Measurements from ENCODE around the gene ATRNL1. TPM values are rescaled to one million over a fixed set of nuclear protein-coding genes. Genes with fewer than 3 reads are reported as not detected.
"Not testable (repeated sequence)": the region's sequence is repeated elsewhere in the genome, so short reads cannot be mapped to it uniquely, and the experiment has no call there.

The ATRNL1 gene
- total RNA-seq, 2 donors from 2014 or later, result 0.63 to 1.5 TPM

- ATAC-seq (replicated peaks), result no peak
- Mint-ChIP-seq H3K27me3 (no peaks in the 10 kb centered on the region), H3K27ac (no peak overlapping the region), H3K4me1 (no peaks in the 10 kb centered on the region), H3K4me3 (no peak overlapping the region), H3K36me3 (ENCODE audit: low read depth) (no peaks in the 10 kb centered on the region), H3K9me3 (peaks cover 12% of the 10 kb centered on the region)
Measured at GRCh38 chr10:115503546-115503945, 410.4 kb downstream of the ATRNL1 start.

- H3K4me1 Mint-ChIP-seq, result no peaks in the 10 kb centered on the region
- no peak overlapping the region for H3K4me3 Mint-ChIP-seq
- no peaks in the 10 kb centered on the region for H3K27me3 Mint-ChIP-seq
- ATAC-seq (replicated peaks), result no peak
- no peak overlapping the region for H3K27ac Mint-ChIP-seq
- H3K9me3 Mint-ChIP-seq, result peaks cover 19% of the 10 kb centered on the region
- H3K36me3 Mint-ChIP-seq (ENCODE audit: low read depth), result no peaks in the 10 kb centered on the region
Measured at GRCh38 chr10:115514895-115515294, 421.7 kb downstream of the ATRNL1 start.

- no peak for ATAC-seq (replicated peaks)
- no peak overlapping the region for H3K27ac Mint-ChIP-seq
- H3K27me3 Mint-ChIP-seq, result no peaks in the 10 kb centered on the region
- H3K36me3 Mint-ChIP-seq (ENCODE audit: low read depth), result no peaks in the 10 kb centered on the region
- H3K9me3 Mint-ChIP-seq, result peaks cover 22% of the 10 kb centered on the region
- H3K4me1 Mint-ChIP-seq, result no peaks in the 10 kb centered on the region
- no peak overlapping the region for H3K4me3 Mint-ChIP-seq
Measured at GRCh38 chr10:115525141-115525540, 432.0 kb downstream of the ATRNL1 start.

- peaks cover 22% of the 10 kb centered on the region for H3K9me3 Mint-ChIP-seq
- H3K36me3 Mint-ChIP-seq (ENCODE audit: low read depth); H3K27me3 Mint-ChIP-seq; H3K27ac Mint-ChIP-seq; H3K4me1 Mint-ChIP-seq; H3K4me3 Mint-ChIP-seq; ATAC-seq (replicated peaks): not testable (repeated sequence)
Measured at GRCh38 chr10:115527682-115528081, 434.5 kb downstream of the ATRNL1 start.

- not testable (repeated sequence) for ATAC-seq (replicated peaks); H3K27ac Mint-ChIP-seq; H3K4me3 Mint-ChIP-seq; H3K4me1 Mint-ChIP-seq; H3K9me3 Mint-ChIP-seq; H3K27me3 Mint-ChIP-seq; H3K36me3 Mint-ChIP-seq (ENCODE audit: low read depth)
Measured at GRCh38 chr10:115536401-115536800, 443.2 kb downstream of the ATRNL1 start.

GRCh38 chr10:115539142-115539762, 446.1 kb downstream of the ATRNL1 start:
- no peak for ATAC-seq (replicated peaks)
- Mint-ChIP-seq H3K4me3 (no peak overlapping the region), H3K36me3 (ENCODE audit: low read depth) (no peaks in the 10 kb centered on the region), H3K27ac (no peak overlapping the region), H3K9me3 (peaks cover 6% of the 10 kb centered on the region), H3K4me1 (no peaks in the 10 kb centered on the region), H3K27me3 (no peaks in the 10 kb centered on the region)

- no peaks in the 10 kb centered on the region for H3K4me1 Mint-ChIP-seq
- ATAC-seq (replicated peaks), result no peak
- peaks cover 9% of the 10 kb centered on the region for H3K9me3 Mint-ChIP-seq
- no peak overlapping the region for H3K4me3 Mint-ChIP-seq
- no peaks in the 10 kb centered on the region for H3K27me3 Mint-ChIP-seq
- H3K27ac Mint-ChIP-seq, result no peak overlapping the region
- H3K36me3 Mint-ChIP-seq (ENCODE audit: low read depth), result no peaks in the 10 kb centered on the region
Measured at GRCh38 chr10:115555887-115556402, 462.8 kb downstream of the ATRNL1 start.

GRCh38 chr10:115558252-115558651, 465.1 kb downstream of the ATRNL1 start:
- H3K27ac Mint-ChIP-seq, result no peak overlapping the region
- peaks cover 9% of the 10 kb centered on the region for H3K9me3 Mint-ChIP-seq
- H3K36me3 Mint-ChIP-seq (ENCODE audit: low read depth), result no peaks in the 10 kb centered on the region
- H3K4me1 Mint-ChIP-seq, result no peaks in the 10 kb centered on the region
- no peaks in the 10 kb centered on the region for H3K27me3 Mint-ChIP-seq
- no peak for ATAC-seq (replicated peaks)
- no peak overlapping the region for H3K4me3 Mint-ChIP-seq

- Mint-ChIP-seq H3K4me1 (no peaks in the 10 kb centered on the region), H3K4me3 (no peak overlapping the region)
- ATAC-seq (replicated peaks), result no peak
Measured at GRCh38 chr10:115566867-115567266, 473.7 kb downstream of the ATRNL1 start.

GRCh38 chr10:115572740-115573455, 479.7 kb downstream of the ATRNL1 start:
- H3K9me3 Mint-ChIP-seq, result peaks cover 3% of the 10 kb centered on the region
- no peak overlapping the region for H3K4me3 Mint-ChIP-seq
- no peak overlapping the region for H3K27ac Mint-ChIP-seq
- no peaks in the 10 kb centered on the region for H3K4me1 Mint-ChIP-seq
- no peaks in the 10 kb centered on the region for H3K27me3 Mint-ChIP-seq
- no peak for ATAC-seq (replicated peaks)
- H3K36me3 Mint-ChIP-seq (ENCODE audit: low read depth), result no peaks in the 10 kb centered on the region

More at GRCh38 chr10:115566867-115567266, 473.7 kb downstream of the ATRNL1 start:
- H3K9me3 Mint-ChIP-seq, result no peaks in the 10 kb centered on the region
- H3K36me3 Mint-ChIP-seq (ENCODE audit: low read depth), result no peaks in the 10 kb centered on the region
- H3K27me3 Mint-ChIP-seq, result no peaks in the 10 kb centered on the region
- H3K27ac Mint-ChIP-seq, result no peak overlapping the region

- no peak for ATAC-seq (replicated peaks)
- Mint-ChIP-seq H3K4me3 (no peak overlapping the region), H3K9me3 (peaks cover 20% of the 10 kb centered on the region), H3K27me3 (no peaks in the 10 kb centered on the region), H3K36me3 (ENCODE audit: low read depth) (no peaks in the 10 kb centered on the region), H3K4me1 (no peaks in the 10 kb centered on the region), H3K27ac (no peak overlapping the region)
Measured at GRCh38 chr10:115580239-115580638, 487.1 kb downstream of the ATRNL1 start.

GRCh38 chr10:115593060-115593459, 499.9 kb downstream of the ATRNL1 start:
- Mint-ChIP-seq H3K27me3 (no peaks in the 10 kb centered on the region), H3K4me3 (no peak overlapping the region), H3K36me3 (ENCODE audit: low read depth) (no peaks in the 10 kb centered on the region), H3K4me1 (no peaks in the 10 kb centered on the region), H3K27ac (no peak overlapping the region), H3K9me3 (peaks cover 23% of the 10 kb centered on the region)
- no peak for ATAC-seq (replicated peaks)

GRCh38 chr10:115604627-115605026, 511.5 kb downstream of the ATRNL1 start:
- H3K27me3 Mint-ChIP-seq, result no peaks in the 10 kb centered on the region
- no peaks in the 10 kb centered on the region for H3K4me1 Mint-ChIP-seq
- H3K4me3 Mint-ChIP-seq, result no peak overlapping the region
- no peak for ATAC-seq (replicated peaks)
- no peak overlapping the region for H3K27ac Mint-ChIP-seq
- H3K36me3 Mint-ChIP-seq (ENCODE audit: low read depth), result no peaks in the 10 kb centered on the region
- H3K9me3 Mint-ChIP-seq, result peaks cover 3% of the 10 kb centered on the region

- no peaks in the 10 kb centered on the region for H3K36me3 Mint-ChIP-seq (ENCODE audit: low read depth)
- no peak for ATAC-seq (replicated peaks)
- H3K27me3 Mint-ChIP-seq, result no peaks in the 10 kb centered on the region
- H3K4me1 Mint-ChIP-seq, result no peaks in the 10 kb centered on the region
- no peak overlapping the region for H3K27ac Mint-ChIP-seq
- H3K4me3 Mint-ChIP-seq, result no peak overlapping the region
- H3K9me3 Mint-ChIP-seq, result peaks cover 3% of the 10 kb centered on the region
Measured at GRCh38 chr10:115606086-115606485, 512.9 kb downstream of the ATRNL1 start.

GRCh38 chr10:115606741-115607140, 513.6 kb downstream of the ATRNL1 start:
- Mint-ChIP-seq H3K4me3 (no peak overlapping the region), H3K4me1 (no peaks in the 10 kb centered on the region), H3K9me3 (peaks cover 3% of the 10 kb centered on the region), H3K27ac (no peak overlapping the region), H3K36me3 (ENCODE audit: low read depth) (no peaks in the 10 kb centered on the region), H3K27me3 (no peaks in the 10 kb centered on the region)
- no peak for ATAC-seq (replicated peaks)

Measured in activated T-helper 17 cell treated with anti-CD3 and anti-CD28 coated beads, Interleukin-2, amount 50 U/mL, for 72 hours (primary cell).